ENCODE results near the gene ACAD11. TPM values are rescaled to one million over a fixed set of nuclear protein-coding genes. Genes with fewer than 3 reads are reported as not detected.

ACAD11 gene
- total RNA-seq, 2 donors from 2014 or later = 52.8 to 100 TPM

DNA sequence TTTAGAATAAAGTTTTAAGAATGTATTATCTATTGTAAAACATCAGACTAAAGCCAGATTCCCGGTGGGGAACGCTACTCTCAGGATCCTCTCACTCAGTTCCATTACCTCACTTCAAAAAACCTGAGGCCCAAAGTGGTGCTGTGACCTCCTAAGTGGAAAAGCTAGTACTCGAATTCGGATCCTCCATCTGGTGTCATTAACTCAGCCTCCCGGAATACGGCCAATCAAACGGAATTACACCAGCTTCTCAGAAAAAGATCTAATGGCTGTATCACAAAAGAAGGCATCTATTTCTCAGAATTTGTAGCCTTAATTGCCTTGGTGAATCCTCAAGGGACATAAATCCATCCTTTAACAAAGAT, 627 bp downstream of the ACAD11 start:
- no peak for DNase-seq (ENCODE audit: low spot score)
- peaks cover 25 to 44% of the 10 kb centered on the region in 2 donors for H3K4me1 ChIP-seq (ENCODE audit: control insufficient read depth in 1 of 2, low read depth in 2 of 2)

DNA sequence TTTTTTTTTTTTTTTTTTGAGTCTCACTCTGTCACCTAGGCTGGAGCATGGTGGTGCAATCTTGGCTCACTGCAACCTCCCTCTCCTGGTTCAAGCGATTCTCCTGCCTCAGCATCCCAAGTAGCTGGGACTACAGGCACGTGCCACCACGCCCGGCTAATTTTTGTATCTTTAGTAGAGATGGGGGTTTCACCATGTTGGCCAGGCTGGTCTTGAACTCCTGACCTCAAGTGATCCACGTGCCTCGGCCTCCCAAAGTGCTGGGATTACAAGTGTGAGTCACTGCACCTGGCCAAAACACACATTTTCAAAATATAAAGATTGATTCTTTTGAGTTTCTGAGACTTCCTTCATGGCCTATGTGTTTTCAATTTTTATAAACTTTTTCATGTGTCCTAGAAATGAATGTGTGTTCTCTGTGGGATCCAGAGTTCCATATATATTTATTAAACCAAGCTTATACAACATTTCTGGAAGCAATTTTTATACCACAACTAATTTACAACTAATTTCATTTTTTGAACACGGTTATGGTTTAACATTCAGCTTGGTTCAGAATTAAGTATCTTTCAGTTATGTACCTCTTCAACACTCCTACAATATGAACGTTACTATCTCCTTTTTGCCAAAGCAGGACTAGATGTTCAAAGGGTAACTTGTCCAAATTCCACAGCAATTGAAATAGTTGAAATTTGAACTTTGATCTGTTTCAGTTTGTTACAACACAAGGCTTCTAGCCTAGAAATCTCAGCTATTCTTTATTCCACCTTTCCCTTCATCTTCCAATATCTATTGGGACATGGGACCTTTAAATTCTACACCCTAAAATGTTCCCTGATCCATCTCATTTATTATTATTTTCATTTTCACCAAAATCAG, 1.5 kb downstream of the ACAD11 start:
- TF ChIP-seq, protein P1, sequence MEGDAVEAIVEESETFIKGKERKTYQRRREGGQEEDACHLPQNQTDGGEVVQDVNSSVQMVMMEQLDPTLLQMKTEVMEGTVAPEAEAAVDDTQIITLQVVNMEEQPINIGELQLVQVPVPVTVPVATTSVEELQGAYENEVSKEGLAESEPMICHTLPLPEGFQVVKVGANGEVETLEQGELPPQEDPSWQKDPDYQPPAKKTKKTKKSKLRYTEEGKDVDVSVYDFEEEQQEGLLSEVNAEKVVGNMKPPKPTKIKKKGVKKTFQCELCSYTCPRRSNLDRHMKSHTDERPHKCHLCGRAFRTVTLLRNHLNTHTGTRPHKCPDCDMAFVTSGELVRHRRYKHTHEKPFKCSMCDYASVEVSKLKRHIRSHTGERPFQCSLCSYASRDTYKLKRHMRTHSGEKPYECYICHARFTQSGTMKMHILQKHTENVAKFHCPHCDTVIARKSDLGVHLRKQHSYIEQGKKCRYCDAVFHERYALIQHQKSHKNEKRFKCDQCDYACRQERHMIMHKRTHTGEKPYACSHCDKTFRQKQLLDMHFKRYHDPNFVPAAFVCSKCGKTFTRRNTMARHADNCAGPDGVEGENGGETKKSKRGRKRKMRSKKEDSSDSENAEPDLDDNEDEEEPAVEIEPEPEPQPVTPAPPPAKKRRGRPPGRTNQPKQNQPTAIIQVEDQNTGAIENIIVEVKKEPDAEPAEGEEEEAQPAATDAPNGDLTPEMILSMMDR (IDR thresholded peaks at IDR 0.05) = no peak
- Histone ChIP-seq H3K9me3 (no peaks in the 10 kb centered on the region), H3K27me3 (replicated peaks; ENCODE audit: insufficient read depth) (no peaks in the 10 kb centered on the region), H3K4me1 (ENCODE audit: control insufficient read depth in 1 of 2, low read depth in 2 of 2) (peaks cover 25 to 42% of the 10 kb centered on the region in 2 donors), H3K27ac (no peak overlapping the region), H3K4me3 (peak overlapping the region; percentile 88), H3K36me3 (no peaks in the 10 kb centered on the region)
- ATAC-seq (ENCODE audit: insufficient number of reproducible peaks, low FRiP score, low read depth) (no peak), DNase-seq (ENCODE audit: low spot score) (no peak)

More for the DNA sequence above, 627 bp downstream of the ACAD11 start:
- peak overlapping the region; percentile 88 for H3K4me3 ChIP-seq
- peak overlapping the region; percentile 95 to 96 for H3K27ac ChIP-seq
- TF ChIP-seq, protein P1 (IDR thresholded peaks at IDR 0.05) = no peak
- no peaks in the 10 kb centered on the region for H3K27me3 ChIP-seq (replicated peaks; ENCODE audit: insufficient read depth)
- no peaks in the 10 kb centered on the region for H3K9me3 ChIP-seq
- H3K36me3 ChIP-seq = no peaks in the 10 kb centered on the region
- peak; percentile 3 for ATAC-seq (ENCODE audit: insufficient number of reproducible peaks, low FRiP score, low read depth)

DNA sequence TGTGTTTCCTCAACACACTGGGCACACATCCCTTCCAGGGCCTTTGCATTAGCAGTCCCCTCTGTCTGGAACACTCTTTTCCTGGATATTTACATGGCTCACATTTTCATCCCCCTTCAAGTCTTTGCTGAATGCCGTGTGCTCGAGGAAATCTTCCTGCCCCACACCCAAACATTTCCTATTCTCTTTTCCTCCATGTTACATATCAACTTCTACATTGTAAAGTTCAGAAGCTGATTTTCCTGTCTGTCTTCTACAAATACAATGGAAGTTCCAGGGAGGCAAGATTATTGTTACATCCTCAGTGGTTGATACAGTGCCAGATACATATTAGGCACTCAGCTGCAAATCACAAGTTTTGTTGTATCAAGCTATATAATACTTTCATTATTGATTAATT, 4.1 kb downstream of the ACAD11 start:
- ATAC-seq (ENCODE audit: insufficient number of reproducible peaks, low FRiP score, low read depth) (no peak), DNase-seq (ENCODE audit: low spot score) (no peak)
- H3K27ac ChIP-seq = no peak overlapping the region
- no peaks in the 10 kb centered on the region for H3K36me3 ChIP-seq
- H3K9me3 ChIP-seq = no peaks in the 10 kb centered on the region
- H3K27me3 ChIP-seq (replicated peaks; ENCODE audit: insufficient read depth) = no peaks in the 10 kb centered on the region
- no peak overlapping the region for H3K4me3 ChIP-seq
- peaks cover 9 to 19% of the 10 kb centered on the region in 2 donors for H3K4me1 ChIP-seq (ENCODE audit: control insufficient read depth in 1 of 2, low read depth in 2 of 2)
- TF ChIP-seq, protein P1 (IDR thresholded peaks at IDR 0.05) = no peak

DNA sequence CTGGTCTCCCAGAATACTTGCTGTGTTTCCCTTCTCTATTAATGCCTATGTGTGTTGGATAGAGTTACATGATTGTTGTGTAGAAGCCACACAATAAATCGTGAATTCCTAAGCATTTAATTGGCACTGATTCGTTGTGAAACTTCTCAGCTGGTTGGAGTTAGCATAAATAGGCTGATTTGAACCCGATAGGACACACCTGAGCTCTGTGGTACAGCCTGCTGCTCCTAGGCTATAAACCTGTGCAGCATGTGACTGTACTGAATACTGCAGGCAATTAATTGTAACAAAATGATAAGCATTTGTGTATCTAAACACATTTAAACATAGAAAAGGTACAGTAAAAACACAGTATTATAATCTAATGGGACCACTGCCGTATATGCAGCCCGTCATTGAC, 4.9 kb downstream of the ACAD11 start:
- ATAC-seq (ENCODE audit: insufficient number of reproducible peaks, low FRiP score, low read depth) = no peak
- TF ChIP-seq, protein P1 (IDR thresholded peaks at IDR 0.05) = no peak

GRCh38 chr3:132654190-132654589, 5.4 kb downstream of the ACAD11 start:
- DNase-seq (ENCODE audit: low spot score) (no peak), ATAC-seq (ENCODE audit: insufficient number of reproducible peaks, low FRiP score, low read depth) (no peak)
- TF ChIP-seq, protein P1 (IDR thresholded peaks at IDR 0.05) = no peak
- Histone ChIP-seq H3K27ac (no peak overlapping the region), H3K4me1 (ENCODE audit: control insufficient read depth in 1 of 2, low read depth in 2 of 2) (peaks cover 9 to 19% of the 10 kb centered on the region in 2 donors), H3K36me3 (no peaks in the 10 kb centered on the region), H3K4me3 (no peak overlapping the region), H3K27me3 (replicated peaks; ENCODE audit: insufficient read depth) (no peaks in the 10 kb centered on the region), H3K9me3 (no peaks in the 10 kb centered on the region)

More for the DNA sequence above, 4.9 kb downstream of the ACAD11 start:
- Histone ChIP-seq H3K4me1 (ENCODE audit: control insufficient read depth in 1 of 2, low read depth in 2 of 2) (peaks cover 9 to 19% of the 10 kb centered on the region in 2 donors), H3K9me3 (no peaks in the 10 kb centered on the region), H3K27me3 (replicated peaks; ENCODE audit: insufficient read depth) (no peaks in the 10 kb centered on the region), H3K27ac (no peak overlapping the region), H3K36me3 (no peaks in the 10 kb centered on the region), H3K4me3 (no peak overlapping the region)
- no peak for DNase-seq (ENCODE audit: low spot score)

Data from thoracic aorta (tissue), 2 donors.